ENCODE data around the gene UGCG.

DNA sequence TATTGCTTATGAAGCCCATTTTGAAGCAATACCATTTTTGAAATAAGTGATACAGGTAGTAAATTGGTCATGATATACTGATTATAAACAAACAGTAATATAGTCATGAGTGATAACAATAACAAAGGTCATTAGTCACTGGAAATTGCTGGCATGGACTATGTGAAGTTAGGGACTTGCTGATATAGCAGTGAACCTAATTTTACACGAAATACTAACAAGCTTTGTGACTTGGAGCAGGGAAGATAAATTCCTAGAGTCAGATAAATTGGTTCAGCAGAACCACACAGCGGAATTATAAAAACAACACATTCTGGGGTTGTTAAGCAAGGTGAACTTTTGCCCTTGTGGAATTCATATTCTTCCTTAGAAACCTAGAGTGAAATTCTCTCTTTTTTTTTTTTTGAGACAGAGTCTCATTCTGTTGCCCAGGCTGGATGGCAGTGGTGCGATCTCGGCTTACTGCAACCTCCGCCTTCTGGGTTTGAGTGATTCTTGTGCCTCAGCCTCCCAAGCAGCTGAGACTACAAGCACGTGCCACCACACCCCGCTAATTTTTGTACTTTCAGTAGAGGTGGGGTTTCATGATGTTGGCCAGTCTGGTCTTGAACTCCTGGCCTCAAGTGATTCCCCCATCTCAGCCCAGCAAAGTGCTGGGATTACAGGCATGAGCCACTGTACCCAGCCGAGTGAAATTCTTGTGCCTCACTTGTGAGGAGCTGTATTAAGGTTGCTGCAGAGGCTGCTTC is 6.0 kb downstream of the UGCG start:
- TF ChIP-seq, protein P1, sequence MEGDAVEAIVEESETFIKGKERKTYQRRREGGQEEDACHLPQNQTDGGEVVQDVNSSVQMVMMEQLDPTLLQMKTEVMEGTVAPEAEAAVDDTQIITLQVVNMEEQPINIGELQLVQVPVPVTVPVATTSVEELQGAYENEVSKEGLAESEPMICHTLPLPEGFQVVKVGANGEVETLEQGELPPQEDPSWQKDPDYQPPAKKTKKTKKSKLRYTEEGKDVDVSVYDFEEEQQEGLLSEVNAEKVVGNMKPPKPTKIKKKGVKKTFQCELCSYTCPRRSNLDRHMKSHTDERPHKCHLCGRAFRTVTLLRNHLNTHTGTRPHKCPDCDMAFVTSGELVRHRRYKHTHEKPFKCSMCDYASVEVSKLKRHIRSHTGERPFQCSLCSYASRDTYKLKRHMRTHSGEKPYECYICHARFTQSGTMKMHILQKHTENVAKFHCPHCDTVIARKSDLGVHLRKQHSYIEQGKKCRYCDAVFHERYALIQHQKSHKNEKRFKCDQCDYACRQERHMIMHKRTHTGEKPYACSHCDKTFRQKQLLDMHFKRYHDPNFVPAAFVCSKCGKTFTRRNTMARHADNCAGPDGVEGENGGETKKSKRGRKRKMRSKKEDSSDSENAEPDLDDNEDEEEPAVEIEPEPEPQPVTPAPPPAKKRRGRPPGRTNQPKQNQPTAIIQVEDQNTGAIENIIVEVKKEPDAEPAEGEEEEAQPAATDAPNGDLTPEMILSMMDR (conservative IDR thresholded peaks at IDR 0.05; ENCODE audit: low read depth, low read length), result no peak
- no peak for TF ChIP-seq EZH2 (IDR thresholded peaks at IDR 0.05; ENCODE audit: borderline replicate concordance, low read depth, low read length, poor library complexity, severe bottlenecking)

Measured in A673 (cell line).